ENCODE measurements around the gene PAFAH1B2.
"Not testable (repeated sequence)": the region's sequence is repeated elsewhere in the genome, so short reads cannot be mapped to it uniquely, and the experiment has no call there.

- not testable (repeated sequence) for TF ChIP-seq CTCF (IDR thresholded peaks at IDR 0.05 in 4 of 5, conservative IDR thresholded peaks at IDR 0.05 in 1 of 5); POLR2A (IDR thresholded peaks at IDR 0.05)
Observed at GRCh38 chr11:117130396-117130795, 13.7 kb upstream of the PAFAH1B2 start.
